DND-41 (cell line): ENCODE measurements around the gene SIRT6.

ENCODE experiments used
- ATAC-seq: fragments of 200-7000 bp; cut with Tn5 transposase; 3 replicates; pipeline ENCODE4 v1.9.1; 2021; ENCODE audit warnings: low read depth; ENCODE audit not compliant: insufficient read depth
- DNase-seq: peaks from one replicate; pipeline ENCODE4 v3.0.0-alpha.2; 2020
- H2AFZ ChIP-seq: 2 replicates; pipeline ENCODE4 v1.6.0; 2012; ENCODE audit warnings: low read depth, low read length
- H3K27ac ChIP-seq: 2 replicates; pipeline ENCODE4 v1.5.1; 2012; ENCODE audit warnings: low read length, inconsistent platforms
- H3K27me3 ChIP-seq: fragments of 200-600 bp; sonication (generic); 2 replicates; pipeline ENCODE4 v1.6.0; 2012; ENCODE audit warnings: low read length, mild to moderate bottlenecking, inconsistent platforms; ENCODE audit not compliant: insufficient read depth, poor library complexity
- H3K36me3 ChIP-seq: 2 replicates; pipeline ENCODE4 v1.5.1; 2012; ENCODE audit warnings: low read length, inconsistent platforms; ENCODE audit not compliant: insufficient read depth
- H3K4me1 ChIP-seq: 2 replicates; pipeline ENCODE4 v1.5.1; 2012; ENCODE audit warnings: mild to moderate bottlenecking, low read length; ENCODE audit not compliant: insufficient read depth
- H3K4me2 ChIP-seq: 2 replicates; pipeline ENCODE4 v1.6.0; 2012; ENCODE audit warnings: mild to moderate bottlenecking, moderate library complexity, low read length, inconsistent platforms; ENCODE audit not compliant: insufficient read depth
- H3K4me3 ChIP-seq, 2 experiments: fragments of 200-600 bp in 1 of 2; shearing (Covaris generic) in 1 of 2; 2 replicates each; pipeline ENCODE4 v1.5.1; 2012 to 2016; ENCODE audit warnings: inconsistent platforms in 2 of 2, low read length in 2 of 2, mild to moderate bottlenecking in 2 of 2, low read depth in 1 of 2, moderate library complexity in 1 of 2
- H3K79me2 ChIP-seq: 2 replicates; pipeline ENCODE4 v1.6.0; 2012; ENCODE audit warnings: low read length, inconsistent platforms; ENCODE audit not compliant: insufficient read depth
- H3K9ac ChIP-seq: 2 replicates; pipeline ENCODE4 v1.6.0; 2012; ENCODE audit warnings: low read depth, mild to moderate bottlenecking, inconsistent platforms, low read length, moderate library complexity
- H3K9me3 ChIP-seq: 2 replicates; pipeline ENCODE4 v1.5.1; 2012; ENCODE audit warnings: low read length, moderate library complexity, mild to moderate bottlenecking, inconsistent platforms; ENCODE audit not compliant: insufficient read depth, severe bottlenecking
- H4K20me1 ChIP-seq: 2 replicates; pipeline ENCODE4 v1.6.0; 2012; ENCODE audit warnings: low read length; ENCODE audit not compliant: insufficient read depth
- CTCF ChIP-seq: IDR thresholded peaks from 2 replicates; pipeline ENCODE4 v1.5.1; 2012; ENCODE audit warnings: borderline replicate concordance, low read length, moderate library complexity, mild to moderate bottlenecking; ENCODE audit not compliant: poor library complexity, severe bottlenecking; ENCODE audit errors: extremely low read depth
- EZH2 ChIP-seq: IDR thresholded peaks from 3 replicates; pipeline ENCODE4 v1.6.1; 2012; ENCODE audit warnings: borderline replicate concordance, low read depth, mild to moderate bottlenecking, moderate library complexity, low read length, inconsistent platforms; ENCODE audit not compliant: severe bottlenecking

The SIRT6 gene

GRCh38 chr19:4185413-4186086 is 3.2 kb upstream of the SIRT6 start:
- Histone ChIP-seq H3K9ac (no peak overlapping the region), H3K27me3 (no peaks in the 10 kb centered on the region), H3K4me3 (no peak overlapping the region), H3K4me2 (no peak overlapping the region), H2AFZ (no peak overlapping the region), H3K36me3 (peaks cover 9% of the 10 kb centered on the region; the same call in 1 of the 2 replicates), H3K9me3 (no peaks in the 10 kb centered on the region), H3K27ac (no peak overlapping the region), H3K4me1 (peaks cover 24% of the 10 kb centered on the region), H4K20me1 (no peaks in the 10 kb centered on the region; the same call in 1 of the 2 replicates), H3K79me2 (peaks cover 21% of the 10 kb centered on the region)
- no peak for DNase-seq
- no peak for ATAC-seq
- no peak for TF ChIP-seq CTCF
- no peak for TF ChIP-seq EZH2

GRCh38 chr19:4184718-4185352 is 2.5 kb upstream of the SIRT6 start:
- no peaks in the 10 kb centered on the region for H3K9me3 ChIP-seq
- DNase-seq (no peak), ATAC-seq (no peak)
- H4K20me1 ChIP-seq: no peaks in the 10 kb centered on the region; the same call in 1 of the 2 replicates
- peaks cover 23% of the 10 kb centered on the region for H3K79me2 ChIP-seq
- no peak overlapping the region for H2AFZ ChIP-seq
- peaks cover 28% of the 10 kb centered on the region for H3K4me1 ChIP-seq
- H3K36me3 ChIP-seq: peaks cover 16% of the 10 kb centered on the region
- TF ChIP-seq CTCF (no peak), EZH2 (no peak)
- H3K27me3 ChIP-seq: no peaks in the 10 kb centered on the region
- no peak overlapping the region for H3K27ac ChIP-seq
- no peak overlapping the region for H3K4me2 ChIP-seq
- no peak overlapping the region for H3K9ac ChIP-seq
- no peak overlapping the region for H3K4me3 ChIP-seq

- H3K4me3 ChIP-seq: no peak overlapping the region
- peaks cover 25% of the 10 kb centered on the region for H3K79me2 ChIP-seq
- DNase-seq (no peak), ATAC-seq (no peak)
- H2AFZ ChIP-seq: no peak overlapping the region
- H3K36me3 ChIP-seq: peaks cover 20% of the 10 kb centered on the region
- H4K20me1 ChIP-seq: no peaks in the 10 kb centered on the region; the same call in 1 of the 2 replicates
- no peak overlapping the region for H3K9ac ChIP-seq
- no peak overlapping the region for H3K27ac ChIP-seq
- H3K27me3 ChIP-seq: no peaks in the 10 kb centered on the region
- peaks cover 28% of the 10 kb centered on the region for H3K4me1 ChIP-seq
- TF ChIP-seq EZH2: no peak
- TF ChIP-seq CTCF: no peak
- no peaks in the 10 kb centered on the region for H3K9me3 ChIP-seq
- H3K4me2 ChIP-seq: no peak overlapping the region
These were observed 1.8 kb upstream of the SIRT6 start for GRCh38 chr19:4183967-4184717.
